Esophagus (tissue), 2 donors: ENCODE results near the gene PRKN. TPM values are rescaled to one million over a fixed set of nuclear protein-coding genes. Genes with fewer than 3 reads are reported as not detected.

Experiments
- H3K27ac ChIP-seq, 2 donors: one replicate each; pipeline ENCODE4 v1.5.1; 2013; ENCODE audit warnings: low read depth in 2 of 2, mild to moderate bottlenecking in 2 of 2, inconsistent platforms in 1 of 2, low read length in 1 of 2, moderate library complexity in 1 of 2
- H3K27me3 ChIP-seq, 2 donors: one replicate each; pipeline ENCODE4 v1.6.1; 2013; ENCODE audit warnings: low read length in 2 of 2, control low read depth in 1 of 2, mild to moderate bottlenecking in 1 of 2; ENCODE audit not compliant: insufficient read depth in 2 of 2, control insufficient read depth in 1 of 2
- H3K36me3 ChIP-seq, 2 donors: one replicate each; pipeline ENCODE4 v1.6.1; 2013; ENCODE audit warnings: low read length in 1 of 2; ENCODE audit not compliant: control insufficient read depth in 2 of 2, insufficient read depth in 2 of 2
- H3K4me1 ChIP-seq, 2 donors: one replicate each; pipeline ENCODE4 v1.6.1; 2013; ENCODE audit warnings: low read length in 1 of 2; ENCODE audit not compliant: control insufficient read depth in 2 of 2, insufficient read depth in 2 of 2
- H3K4me3 ChIP-seq, 2 donors: one replicate each; pipeline ENCODE4 v1.5.1; 2013; ENCODE audit warnings: low read length in 2 of 2, mild to moderate bottlenecking in 2 of 2, low read depth in 1 of 2, moderate library complexity in 1 of 2
- H3K9me3 ChIP-seq, 2 donors: one replicate each; pipeline ENCODE4 v1.6.1; 2013; ENCODE audit warnings: mild to moderate bottlenecking in 2 of 2, low read depth in 1 of 2, low read length in 1 of 2, moderate library complexity in 1 of 2; ENCODE audit not compliant: control insufficient read depth in 2 of 2, insufficient read depth in 1 of 2
- WGBS, 2 donors: extraction: QIAGEN DNeasy Blood & Tissue Kit; methylation state at CpG; one replicate each; pipeline ENCODE4 v1.1.7; 2013; 5-methylcytosine and 5-hydroxymethylcytosine counted together
- polyA plus RNA-seq, 2 donors: library from polyadenylated mRNA; stranded (reverse); fragments of 200-250 nt; gene quantifications; one replicate each; pipeline ENCODE4 v1.2.3, GENCODE V29; 2013
- donor health status: healthy with polysubstance abuse.
- donor health status: Bipolar disorder and iron deficiency.

PRKN gene
- polyA plus RNA-seq, 2 donors: 0.28 to 0.45 TPM

DNA sequence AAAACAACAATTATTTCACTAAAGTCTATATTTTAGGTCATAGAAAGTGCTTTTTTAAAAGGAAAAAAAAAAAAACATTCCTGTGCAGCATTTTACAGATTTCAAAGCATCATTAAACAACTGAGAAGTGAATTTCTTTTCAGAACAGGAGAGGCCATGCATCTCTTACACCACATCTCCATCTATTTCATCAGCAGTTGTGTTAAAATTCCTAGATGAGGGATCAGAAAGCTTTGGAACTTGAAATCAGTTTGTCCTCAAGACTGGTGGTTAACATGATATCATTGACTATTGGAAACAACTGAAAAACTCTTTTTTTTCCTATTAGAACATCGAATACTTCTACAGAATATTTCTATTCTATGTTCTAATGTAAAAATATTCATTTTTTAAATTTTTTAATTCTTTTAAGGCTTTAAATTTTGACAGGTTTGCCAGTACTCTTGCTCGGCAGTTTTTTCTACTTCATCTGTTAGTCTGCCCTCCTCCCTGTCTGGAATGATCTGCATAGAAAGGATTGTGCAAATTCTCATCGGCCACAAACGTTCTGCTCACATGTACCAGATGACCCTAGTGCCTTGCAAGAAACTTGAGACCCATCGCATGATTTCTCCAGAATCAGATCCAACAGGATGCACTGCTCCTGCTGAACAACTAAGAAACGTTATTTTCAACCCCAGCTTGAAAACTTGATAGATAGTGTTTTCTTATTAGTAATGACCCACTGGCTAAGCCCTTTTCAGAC is 1042.7 kb downstream of the PRKN start:
- H3K27ac ChIP-seq: no peak overlapping the region
- H3K4me3 ChIP-seq: no peak overlapping the region
- no peaks in the 10 kb centered on the region for H3K36me3 ChIP-seq
- H3K9me3 ChIP-seq: no peaks in the 10 kb centered on the region
- no peaks in the 10 kb centered on the region for H3K4me1 ChIP-seq
- WGBS, 2 donors: 66 to 78% methylated on average over 6 of the region's 6 CpGs
- no peaks in the 10 kb centered on the region for H3K27me3 ChIP-seq

DNA sequence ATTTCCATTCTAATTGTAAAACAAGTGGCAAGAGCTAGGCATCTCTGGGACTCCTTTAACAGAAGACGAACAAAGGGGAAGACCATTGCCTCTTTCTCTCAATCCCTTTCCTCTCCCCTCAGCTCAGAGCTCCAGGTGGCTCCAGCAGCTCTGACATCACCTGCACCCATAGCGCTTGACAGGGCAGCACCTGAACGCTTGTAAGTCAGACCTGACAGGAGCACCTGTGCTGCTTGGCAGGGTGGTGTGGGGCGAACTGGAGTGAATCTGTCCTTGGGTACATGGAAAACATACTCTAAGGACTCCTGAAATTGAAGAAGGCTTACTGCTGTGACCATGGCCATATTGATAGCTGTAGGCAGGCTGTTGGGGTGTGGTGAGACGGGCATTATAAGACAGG is 1044.2 kb downstream of the PRKN start:
- Histone ChIP-seq H3K4me1 (no peaks in the 10 kb centered on the region), H3K27me3 (no peaks in the 10 kb centered on the region), H3K27ac (no peak overlapping the region), H3K9me3 (no peaks in the 10 kb centered on the region), H3K36me3 (no peaks in the 10 kb centered on the region), H3K4me3 (no peak overlapping the region)
- WGBS, 2 donors: 80 to 91% methylated on average over 5 of the region's 5 CpGs

DNA sequence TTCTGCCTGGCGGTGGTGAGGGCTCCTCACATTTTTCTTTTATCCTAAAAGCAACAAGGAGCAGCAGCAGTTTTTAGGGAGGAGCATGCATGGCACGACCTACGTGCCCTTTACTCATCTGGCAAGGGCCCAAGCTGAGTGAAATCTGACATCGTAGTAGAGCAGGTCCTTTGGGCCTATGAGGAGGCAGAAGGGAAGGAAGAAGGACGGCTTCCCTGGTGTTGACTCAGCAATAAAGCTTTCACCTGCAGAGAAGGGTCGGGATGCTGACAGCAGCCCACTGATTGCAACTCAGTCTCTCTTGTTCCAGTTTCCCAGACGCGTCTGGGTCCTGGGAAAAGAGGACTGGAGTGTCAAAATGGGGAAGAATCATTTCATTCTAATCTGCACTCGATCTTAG is 1044.6 kb downstream of the PRKN start:
- 66 to 70% methylated on average over 9 of the region's 9 CpGs for WGBS, 2 donors
- H3K4me1 ChIP-seq: no peaks in the 10 kb centered on the region
- no peaks in the 10 kb centered on the region for H3K9me3 ChIP-seq
- no peaks in the 10 kb centered on the region for H3K27me3 ChIP-seq
- no peak overlapping the region for H3K27ac ChIP-seq
- H3K4me3 ChIP-seq: no peak overlapping the region
- no peaks in the 10 kb centered on the region for H3K36me3 ChIP-seq

DNA sequence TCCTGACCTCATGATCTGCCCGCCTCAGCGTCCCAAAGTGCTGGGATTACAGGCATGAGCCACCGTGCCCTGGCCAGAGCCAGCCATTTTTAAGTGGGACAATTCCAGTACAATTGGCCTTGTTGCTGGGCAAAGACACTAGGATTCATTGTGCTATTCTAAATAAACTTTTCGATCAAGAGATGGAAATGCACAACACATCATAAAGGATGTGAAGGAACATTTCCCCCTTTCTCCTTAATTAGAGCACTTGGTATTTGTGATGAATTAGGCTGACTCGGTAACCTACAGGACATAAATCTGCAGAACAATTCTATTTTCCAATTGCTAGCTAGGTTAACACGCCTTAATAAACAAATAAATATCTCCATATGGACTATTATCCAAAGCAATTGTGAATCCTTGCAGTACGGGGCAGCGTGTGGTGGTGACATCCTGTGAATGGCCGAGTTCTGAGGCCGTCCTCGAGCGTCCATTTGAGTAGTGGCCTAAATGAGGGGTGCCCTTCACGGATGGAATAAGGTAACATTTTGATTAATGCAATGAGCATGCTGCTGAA is 1047.5 kb downstream of the PRKN start:
- WGBS, 2 donors: 89 to 91% methylated on average over 13 of the region's 13 CpGs
- no peak overlapping the region for H3K4me3 ChIP-seq
- no peaks in the 10 kb centered on the region for H3K4me1 ChIP-seq

DNA sequence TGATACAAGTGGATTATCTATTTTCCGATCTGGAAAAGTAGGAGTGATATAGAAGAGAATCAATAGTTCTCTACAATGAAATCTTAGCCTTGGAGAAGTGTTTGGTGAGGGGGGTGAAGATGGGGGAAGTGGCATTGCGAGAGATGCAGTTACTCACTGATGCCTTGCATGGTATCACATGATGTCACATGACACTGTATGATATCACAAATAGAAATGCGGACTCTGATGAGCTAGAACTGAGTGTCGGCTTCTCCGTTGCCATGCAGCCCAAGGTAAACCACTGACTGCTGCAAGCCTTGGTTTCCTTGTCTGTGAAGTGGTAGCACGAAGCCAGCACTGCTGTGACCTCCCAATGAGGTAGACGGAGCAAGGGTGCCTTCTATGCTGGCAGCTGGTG is 1050.4 kb downstream of the PRKN start:
- H3K4me1 ChIP-seq: no peaks in the 10 kb centered on the region
- H3K36me3 ChIP-seq: no peaks in the 10 kb centered on the region
- no peaks in the 10 kb centered on the region for H3K9me3 ChIP-seq
- no peak overlapping the region for H3K4me3 ChIP-seq
- no peaks in the 10 kb centered on the region for H3K27me3 ChIP-seq
- no peak overlapping the region for H3K27ac ChIP-seq
- 85 to 89% methylated on average over 7 of the region's 7 CpGs for WGBS, 2 donors

More for the DNA sequence above, 1047.5 kb downstream of the PRKN start:
- no peaks in the 10 kb centered on the region for H3K36me3 ChIP-seq
- no peak overlapping the region for H3K27ac ChIP-seq
- no peaks in the 10 kb centered on the region for H3K27me3 ChIP-seq
- H3K9me3 ChIP-seq: no peaks in the 10 kb centered on the region

DNA sequence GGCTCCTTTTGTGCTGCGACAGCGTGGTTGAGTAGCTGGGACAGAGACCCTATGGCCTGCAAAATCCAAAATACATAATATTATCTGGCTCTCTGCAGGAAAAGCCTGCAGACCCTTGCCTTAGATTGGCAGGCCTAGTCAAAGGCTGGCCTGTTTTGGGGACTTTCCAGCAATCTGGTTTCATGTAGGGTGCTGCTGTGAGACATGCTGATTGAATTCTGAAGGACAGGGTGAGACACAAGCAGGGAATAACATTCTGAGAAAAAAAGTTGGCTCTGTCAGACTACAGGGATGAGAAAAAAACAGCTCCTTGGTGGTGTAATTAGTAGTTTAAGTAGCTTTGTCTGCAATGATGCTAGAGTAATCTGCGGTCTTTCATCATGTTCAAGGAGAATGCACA is 1051.0 kb downstream of the PRKN start:
- H3K4me3 ChIP-seq: no peak overlapping the region
- H3K36me3 ChIP-seq: no peaks in the 10 kb centered on the region
- H3K27me3 ChIP-seq: no peaks in the 10 kb centered on the region
- 92 to 94% methylated on average over 3 of the region's 3 CpGs for WGBS, 2 donors
- H3K27ac ChIP-seq: no peak overlapping the region
- H3K4me1 ChIP-seq: no peaks in the 10 kb centered on the region
- no peaks in the 10 kb centered on the region for H3K9me3 ChIP-seq

DNA sequence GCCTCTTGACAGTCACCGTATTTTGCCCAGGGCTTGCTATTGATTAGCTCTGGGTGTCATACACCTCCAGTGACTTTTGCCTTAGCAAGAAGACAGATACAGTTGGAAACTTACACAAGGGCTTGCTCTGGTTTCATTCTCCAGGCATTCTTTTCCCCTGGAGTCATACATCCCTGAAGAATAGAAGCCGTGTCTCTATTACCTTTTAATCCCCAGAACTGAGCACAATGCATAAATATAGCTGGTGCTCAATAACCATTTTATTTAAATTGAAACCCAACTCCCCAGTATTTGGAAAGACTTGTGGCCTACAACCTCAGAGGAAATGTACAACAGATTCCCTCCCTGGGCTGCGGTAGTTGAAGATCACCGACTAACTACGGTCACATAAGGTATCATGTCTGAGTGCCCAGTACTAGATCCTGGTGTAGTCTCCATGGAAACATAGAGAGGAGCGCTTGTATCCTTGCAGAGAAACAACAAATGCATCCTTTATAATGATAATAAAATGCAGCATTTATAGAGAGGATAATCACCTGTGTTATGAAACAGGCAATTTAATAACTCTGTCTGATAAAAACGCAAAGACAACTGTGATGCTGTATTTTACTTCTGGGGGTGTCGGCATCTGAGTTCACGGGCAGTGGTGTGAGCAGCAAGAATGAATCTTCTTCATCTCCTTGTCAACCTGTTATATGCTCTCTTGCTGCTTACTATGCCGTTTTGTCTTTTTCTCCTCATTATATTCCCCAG is 1052.5 kb downstream of the PRKN start:
- H3K36me3 ChIP-seq: no peaks in the 10 kb centered on the region
- H3K9me3 ChIP-seq: no peaks in the 10 kb centered on the region
- no peak overlapping the region for H3K27ac ChIP-seq
- no peaks in the 10 kb centered on the region for H3K27me3 ChIP-seq
- WGBS, 2 donors: 91 to 92% methylated on average over 10 of the region's 10 CpGs
- no peak overlapping the region for H3K4me3 ChIP-seq
- H3K4me1 ChIP-seq: no peaks in the 10 kb centered on the region

DNA sequence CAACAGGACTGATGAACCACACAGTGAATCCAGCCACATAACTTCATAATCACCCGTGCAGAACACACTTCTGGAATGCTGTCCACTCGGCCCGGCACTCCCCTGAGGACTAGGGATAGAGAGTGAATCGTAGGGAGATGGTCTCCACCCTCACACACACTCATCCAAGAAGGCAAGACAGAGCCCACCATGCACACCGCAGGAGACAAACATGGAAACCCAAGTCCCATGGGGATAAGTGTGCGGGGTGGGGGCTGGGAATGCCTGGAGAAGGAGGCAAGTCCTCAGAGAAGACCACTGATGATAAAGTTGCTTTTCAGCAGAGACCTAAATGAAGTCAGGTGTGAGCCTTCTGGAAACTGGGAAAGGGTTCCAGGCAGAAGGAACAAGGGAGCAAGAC is 1054.5 kb downstream of the PRKN start:
- Histone ChIP-seq H3K27me3 (no peaks in the 10 kb centered on the region), H3K36me3 (no peaks in the 10 kb centered on the region), H3K4me3 (no peak overlapping the region), H3K27ac (no peak overlapping the region), H3K9me3 (no peaks in the 10 kb centered on the region), H3K4me1 (no peaks in the 10 kb centered on the region)
- 89 to 91% methylated on average over 6 of the region's 6 CpGs for WGBS, 2 donors

DNA sequence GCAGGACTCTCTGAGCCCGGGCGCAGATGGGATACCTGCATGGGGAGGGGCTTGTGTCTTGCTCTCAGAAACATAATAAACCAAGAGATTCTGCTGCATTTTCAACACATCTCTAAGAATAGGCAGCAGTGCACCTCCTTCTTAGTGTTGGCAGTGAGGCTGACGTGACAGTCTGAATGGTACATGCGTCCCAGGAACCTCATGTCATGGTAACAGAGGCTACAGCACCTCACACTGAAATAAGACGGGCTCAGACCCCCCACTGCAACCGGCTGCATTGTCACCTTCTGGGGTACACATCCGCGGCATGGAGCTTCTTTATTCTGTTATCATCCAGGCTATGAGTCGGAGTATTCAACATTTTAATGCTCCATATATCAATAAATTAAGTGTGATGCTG is 1056.4 kb downstream of the PRKN start:
- no peak overlapping the region for H3K4me3 ChIP-seq
- no peaks in the 10 kb centered on the region for H3K27me3 ChIP-seq
- no peaks in the 10 kb centered on the region for H3K36me3 ChIP-seq
- no peaks in the 10 kb centered on the region for H3K9me3 ChIP-seq
- H3K27ac ChIP-seq: no peak overlapping the region
- WGBS, 2 donors: 86 to 92% methylated on average over 9 of the region's 9 CpGs
- no peaks in the 10 kb centered on the region for H3K4me1 ChIP-seq
